ENCODE measurements around the gene ADAM15. TPM values are rescaled to one million over a fixed set of nuclear protein-coding genes. Genes with fewer than 3 reads are reported as not detected.

The ADAM15 gene
- total RNA-seq, 2 experiments from 2014 or later, result 17.2 to 20.1 TPM

- H3K4me1 Mint-ChIP-seq (ENCODE audit: low read depth), result peaks cover 5% of the 10 kb centered on the region
- POLR2A ChIA-PET, result no interaction called here
- no peaks in the 10 kb centered on the region for H3K9me3 Mint-ChIP-seq
- intact Hi-C loops (cut with DNase I, micrococcal nuclease), result loop anchor here (5.0 to 10.0 kb wide), 3 partner anchors 33 to 501 kb away; partner anchors contain the start of gene EFNA1 (in 1 of the 2)
- no peaks in the 10 kb centered on the region for H3K36me3 Mint-ChIP-seq (ENCODE audit: low read depth)
- no peak overlapping the region for H3K4me3 Mint-ChIP-seq
- no peak overlapping the region for H3K27ac Mint-ChIP-seq
- Histone ChIP-seq H3K27ac (ENCODE audit: low read depth in 1 of 2, low read length in 2 of 2) (no peak overlapping the region), H3K27me3 (ENCODE audit: control insufficient read depth in 1 of 2, insufficient read depth in 2 of 2, low read length in 2 of 2) (no peaks in the 10 kb centered on the region), H3K4me1 (ENCODE audit: insufficient read depth, low read length) (peaks cover 9% of the 10 kb centered on the region), H3K9me3 (ENCODE audit: control insufficient read depth in 1 of 2, insufficient read depth in 1 of 2, low read length in 2 of 2) (no peaks in the 10 kb centered on the region), H3K4me3 (ENCODE audit: low read length) (no peak overlapping the region), H3K36me3 (ENCODE audit: insufficient read depth, low read length) (no peaks in the 10 kb centered on the region)
- H3K27me3 Mint-ChIP-seq, result no peaks in the 10 kb centered on the region
- CTCF ChIA-PET, result interaction anchor here (1.3 kb wide), 1 partner anchor 73 kb away, joined by 7 read pairs; no protein-coding TSS in a partner anchor
- peak; percentile 48 for ATAC-seq (ENCODE audit: poor library complexity)
- TF ChIP-seq, protein P1, sequence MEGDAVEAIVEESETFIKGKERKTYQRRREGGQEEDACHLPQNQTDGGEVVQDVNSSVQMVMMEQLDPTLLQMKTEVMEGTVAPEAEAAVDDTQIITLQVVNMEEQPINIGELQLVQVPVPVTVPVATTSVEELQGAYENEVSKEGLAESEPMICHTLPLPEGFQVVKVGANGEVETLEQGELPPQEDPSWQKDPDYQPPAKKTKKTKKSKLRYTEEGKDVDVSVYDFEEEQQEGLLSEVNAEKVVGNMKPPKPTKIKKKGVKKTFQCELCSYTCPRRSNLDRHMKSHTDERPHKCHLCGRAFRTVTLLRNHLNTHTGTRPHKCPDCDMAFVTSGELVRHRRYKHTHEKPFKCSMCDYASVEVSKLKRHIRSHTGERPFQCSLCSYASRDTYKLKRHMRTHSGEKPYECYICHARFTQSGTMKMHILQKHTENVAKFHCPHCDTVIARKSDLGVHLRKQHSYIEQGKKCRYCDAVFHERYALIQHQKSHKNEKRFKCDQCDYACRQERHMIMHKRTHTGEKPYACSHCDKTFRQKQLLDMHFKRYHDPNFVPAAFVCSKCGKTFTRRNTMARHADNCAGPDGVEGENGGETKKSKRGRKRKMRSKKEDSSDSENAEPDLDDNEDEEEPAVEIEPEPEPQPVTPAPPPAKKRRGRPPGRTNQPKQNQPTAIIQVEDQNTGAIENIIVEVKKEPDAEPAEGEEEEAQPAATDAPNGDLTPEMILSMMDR (IDR thresholded peaks at IDR 0.05), result no peak
- DNase-seq, result peak in 4 of 14 experiments; percentile 20 to 59 (median 48)
Observed at GRCh38 chr1:155093911-155094621, 43.0 kb downstream of the ADAM15 start.

DNA sequence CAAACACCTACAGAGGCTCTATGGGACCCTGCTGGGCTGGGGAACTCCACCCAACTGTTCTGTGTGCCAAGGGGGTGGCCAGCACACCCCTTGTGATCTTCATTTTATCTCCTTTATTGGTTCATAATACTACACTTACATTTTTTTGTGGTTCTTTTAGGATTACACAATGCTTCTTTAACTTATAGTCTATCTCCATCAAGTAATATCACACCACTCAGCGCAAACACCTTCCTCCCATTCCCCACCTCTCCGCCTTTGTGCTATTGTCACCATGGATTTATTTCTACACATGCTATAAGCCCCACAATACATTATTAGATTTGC, 43.5 kb downstream of the ADAM15 start:
- ATAC-seq (ENCODE audit: poor library complexity) (no peak), DNase-seq (no peak)
- Mint-ChIP-seq H3K4me1 (ENCODE audit: low read depth) (peaks cover 5% of the 10 kb centered on the region), H3K36me3 (ENCODE audit: low read depth) (no peaks in the 10 kb centered on the region), H3K4me3 (no peak overlapping the region), H3K27me3 (no peaks in the 10 kb centered on the region), H3K27ac (no peak overlapping the region), H3K9me3 (no peaks in the 10 kb centered on the region)
- Histone ChIP-seq H3K36me3 (ENCODE audit: insufficient read depth, low read length) (no peaks in the 10 kb centered on the region), H3K9me3 (ENCODE audit: control insufficient read depth in 1 of 2, insufficient read depth in 1 of 2, low read length in 2 of 2) (no peaks in the 10 kb centered on the region), H3K4me3 (ENCODE audit: low read length) (no peak overlapping the region), H3K27me3 (ENCODE audit: control insufficient read depth in 1 of 2, insufficient read depth in 2 of 2, low read length in 2 of 2) (no peaks in the 10 kb centered on the region), H3K4me1 (ENCODE audit: insufficient read depth, low read length) (peaks cover 9% of the 10 kb centered on the region), H3K27ac (ENCODE audit: low read depth in 1 of 2, low read length in 2 of 2) (no peak overlapping the region)
- ChIA-PET CTCF (interaction anchor here (1.0 to 1.3 kb wide), 2 partner anchors 12 to 73 kb away, joined by 3 to 7 read pairs; no protein-coding TSS in a partner anchor), POLR2A (interaction anchor here (1.3 kb wide), 1 partner anchor 78 kb away, joined by 3 read pairs; the partner anchor contains the start of gene KRTCAP2)
- intact Hi-C loops (cut with DNase I, micrococcal nuclease), result loop anchor here (5.0 to 10.0 kb wide), 3 partner anchors 33 to 500 kb away; partner anchors contain the start of gene EFNA1 (in 1 of the 2)
- TF ChIP-seq, protein P1 (IDR thresholded peaks at IDR 0.05), result peak; percentile 25

DNA sequence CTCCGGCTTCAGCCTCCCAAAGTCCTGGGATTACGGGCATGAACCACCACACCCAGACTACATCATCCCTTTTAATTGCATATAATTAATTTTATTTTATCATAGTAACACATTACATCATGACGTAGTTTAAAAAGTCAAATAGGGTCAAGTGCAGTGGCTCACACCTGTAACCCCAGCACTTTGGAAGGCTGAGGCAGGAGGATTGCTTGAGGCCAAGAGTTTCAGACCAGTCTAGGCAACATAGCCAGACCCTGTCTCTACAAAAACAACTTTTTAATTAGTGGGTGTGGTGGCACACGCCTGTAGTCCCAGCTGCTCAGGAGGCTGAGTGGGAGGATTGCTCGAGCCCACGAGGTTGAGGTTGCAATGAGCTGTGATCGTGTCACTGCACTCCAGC, 48.2 kb downstream of the ADAM15 start:
- TF ChIP-seq, protein P1 (IDR thresholded peaks at IDR 0.05), result no peak
- Histone ChIP-seq H3K9me3 (ENCODE audit: control insufficient read depth in 1 of 2, insufficient read depth in 1 of 2, low read length in 2 of 2) (no peaks in the 10 kb centered on the region), H3K27me3 (ENCODE audit: control insufficient read depth in 1 of 2, insufficient read depth in 2 of 2, low read length in 2 of 2) (no peaks in the 10 kb centered on the region), H3K4me3 (ENCODE audit: low read length) (no peak overlapping the region), H3K4me1 (ENCODE audit: insufficient read depth, low read length) (no peaks in the 10 kb centered on the region), H3K36me3 (ENCODE audit: insufficient read depth, low read length) (no peaks in the 10 kb centered on the region), H3K27ac (ENCODE audit: low read depth in 1 of 2, low read length in 2 of 2) (no peak overlapping the region)
- Mint-ChIP-seq H3K36me3 (ENCODE audit: low read depth) (no peaks in the 10 kb centered on the region), H3K27ac (no peak overlapping the region), H3K4me3 (no peak overlapping the region), H3K4me1 (ENCODE audit: low read depth) (no peaks in the 10 kb centered on the region), H3K27me3 (peaks cover 4% of the 10 kb centered on the region), H3K9me3 (no peaks in the 10 kb centered on the region)
- ATAC-seq (ENCODE audit: poor library complexity) (no peak), DNase-seq (no peak)
- ChIA-PET POLR2A (no interaction called here), CTCF (no interaction called here)
- intact Hi-C loops (cut with DNase I, micrococcal nuclease), result loop anchor here in 1 of 2 experiments (10.0 kb wide), 1 partner anchor 495 kb away; no protein-coding TSS in a partner anchor

Data from CD4-positive, alpha-beta T cell (primary cell).